Measurements from ENCODE around the gene NDUFS7.

NDUFS7 gene

DNA sequence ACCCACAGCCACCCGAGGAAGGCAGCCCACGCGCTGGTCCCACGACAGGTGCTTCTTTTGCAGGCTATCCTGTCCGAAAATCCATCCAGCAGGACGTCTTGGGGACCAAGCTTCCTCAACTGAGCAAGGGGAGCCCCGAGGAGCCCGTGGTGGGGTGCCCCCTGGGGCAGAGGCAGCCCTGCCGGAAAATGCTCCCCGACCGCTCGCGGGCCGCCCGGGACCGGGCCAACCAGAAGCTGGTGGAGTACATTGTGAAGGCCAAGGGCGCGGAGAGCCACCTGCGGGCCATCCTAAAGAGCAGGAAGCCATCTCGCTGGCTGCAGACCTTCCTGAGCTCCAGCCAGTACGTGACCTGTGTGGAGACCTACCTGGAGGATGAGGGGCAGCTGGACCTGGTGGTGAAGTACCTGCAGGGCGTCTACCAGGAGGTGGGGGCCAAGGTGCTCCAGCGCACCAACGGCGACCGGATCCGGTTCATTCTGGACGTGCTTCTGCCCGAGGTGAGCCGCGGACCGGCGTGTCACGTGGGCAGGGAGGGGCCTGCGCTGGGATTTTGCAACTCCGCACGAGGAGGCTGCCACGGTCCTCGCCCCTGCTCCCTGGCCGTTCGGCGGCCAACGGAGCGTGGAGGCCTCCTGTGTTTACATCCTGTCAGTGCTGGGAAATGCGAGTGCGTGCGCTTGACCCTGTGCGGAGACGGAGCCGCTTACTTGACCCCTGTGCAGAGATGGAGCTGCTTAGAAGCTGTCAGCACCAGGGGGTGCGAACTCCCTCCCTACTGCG lies 12.9 kb upstream of the NDUFS7 start:
- no peak for DNase-seq (ENCODE audit: low read depth)
- TF ChIP-seq, protein P1, sequence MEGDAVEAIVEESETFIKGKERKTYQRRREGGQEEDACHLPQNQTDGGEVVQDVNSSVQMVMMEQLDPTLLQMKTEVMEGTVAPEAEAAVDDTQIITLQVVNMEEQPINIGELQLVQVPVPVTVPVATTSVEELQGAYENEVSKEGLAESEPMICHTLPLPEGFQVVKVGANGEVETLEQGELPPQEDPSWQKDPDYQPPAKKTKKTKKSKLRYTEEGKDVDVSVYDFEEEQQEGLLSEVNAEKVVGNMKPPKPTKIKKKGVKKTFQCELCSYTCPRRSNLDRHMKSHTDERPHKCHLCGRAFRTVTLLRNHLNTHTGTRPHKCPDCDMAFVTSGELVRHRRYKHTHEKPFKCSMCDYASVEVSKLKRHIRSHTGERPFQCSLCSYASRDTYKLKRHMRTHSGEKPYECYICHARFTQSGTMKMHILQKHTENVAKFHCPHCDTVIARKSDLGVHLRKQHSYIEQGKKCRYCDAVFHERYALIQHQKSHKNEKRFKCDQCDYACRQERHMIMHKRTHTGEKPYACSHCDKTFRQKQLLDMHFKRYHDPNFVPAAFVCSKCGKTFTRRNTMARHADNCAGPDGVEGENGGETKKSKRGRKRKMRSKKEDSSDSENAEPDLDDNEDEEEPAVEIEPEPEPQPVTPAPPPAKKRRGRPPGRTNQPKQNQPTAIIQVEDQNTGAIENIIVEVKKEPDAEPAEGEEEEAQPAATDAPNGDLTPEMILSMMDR (IDR thresholded peaks at IDR 0.05; ENCODE audit: control insufficient read depth, insufficient read depth, low read depth, low read length, missing control alignments) = no peak
- H3K4me3 ChIP-seq (ENCODE audit: control insufficient read depth, low read depth, low read length) = no peak overlapping the region

DNA sequence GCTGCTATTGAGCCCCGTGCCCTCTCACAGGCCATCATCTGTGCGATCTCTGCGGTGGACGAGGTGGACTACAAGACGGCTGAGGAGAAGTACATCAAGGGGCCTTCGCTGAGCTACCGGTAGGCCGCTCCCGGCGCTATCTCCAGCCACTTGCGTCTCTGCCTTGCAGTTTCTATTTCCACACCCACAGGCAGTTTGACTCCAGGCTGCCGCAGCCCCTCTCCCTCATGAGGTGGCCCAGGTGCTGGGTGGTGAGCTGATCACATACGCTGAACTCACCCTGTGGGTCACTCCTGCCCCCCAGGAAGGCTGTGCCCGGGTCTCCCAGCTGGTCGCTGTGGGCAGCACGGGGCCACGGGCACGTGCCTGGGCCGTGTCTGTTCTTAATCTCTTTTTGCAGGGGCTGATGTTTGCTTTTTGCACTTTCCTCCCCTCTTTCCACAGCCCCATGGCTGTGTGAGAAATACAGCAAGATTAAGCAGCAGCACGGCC lies 10.6 kb upstream of the NDUFS7 start:
- TF ChIP-seq, protein P1 (IDR thresholded peaks at IDR 0.05; ENCODE audit: control insufficient read depth, insufficient read depth, low read depth, low read length, missing control alignments) = no peak
- no peak overlapping the region for H3K4me3 ChIP-seq (ENCODE audit: control insufficient read depth, low read depth, low read length)
- DNase-seq (ENCODE audit: low read depth) = no peak

DNA sequence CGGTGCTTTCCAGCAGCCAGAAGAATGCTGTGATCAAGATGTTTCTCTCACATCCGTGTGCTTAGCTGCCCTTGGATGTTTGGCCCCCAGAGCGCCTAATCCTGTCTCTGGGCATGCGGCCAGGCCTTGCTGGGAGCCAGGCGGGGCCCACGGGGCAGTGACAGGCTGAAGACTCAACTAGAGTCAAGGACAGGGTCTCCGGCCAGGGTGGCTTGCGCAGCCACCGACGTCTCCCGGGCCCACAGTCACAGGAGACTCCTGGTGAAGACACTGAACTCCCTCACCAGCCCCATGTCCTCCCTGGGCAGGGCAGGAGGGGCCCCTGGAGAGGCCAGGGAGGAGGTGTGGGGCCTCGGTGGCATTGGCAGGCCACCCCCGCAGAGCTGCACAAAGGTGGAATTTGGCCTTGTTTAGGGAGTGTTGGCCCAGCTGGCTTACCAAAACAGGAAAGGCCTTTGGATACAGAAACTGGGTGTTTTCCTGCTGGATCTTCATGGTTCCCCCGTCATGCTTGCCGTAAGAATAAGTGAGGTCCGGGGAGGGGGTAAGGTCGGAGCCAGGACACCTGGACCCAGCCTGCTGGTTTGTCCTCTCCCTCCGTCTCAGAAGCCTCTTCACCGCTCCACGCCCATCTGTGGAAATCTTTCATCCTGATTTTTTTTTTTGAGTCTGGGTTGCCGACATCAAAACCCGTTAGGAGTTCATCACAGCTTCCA lies 10.0 kb upstream of the NDUFS7 start:
- DNase-seq (ENCODE audit: low read depth) = no peak
- no peak overlapping the region for H3K4me3 ChIP-seq (ENCODE audit: control insufficient read depth, low read depth, low read length)
- TF ChIP-seq, protein P1 (IDR thresholded peaks at IDR 0.05; ENCODE audit: control insufficient read depth, insufficient read depth, low read depth, low read length, missing control alignments) = no peak

DNA sequence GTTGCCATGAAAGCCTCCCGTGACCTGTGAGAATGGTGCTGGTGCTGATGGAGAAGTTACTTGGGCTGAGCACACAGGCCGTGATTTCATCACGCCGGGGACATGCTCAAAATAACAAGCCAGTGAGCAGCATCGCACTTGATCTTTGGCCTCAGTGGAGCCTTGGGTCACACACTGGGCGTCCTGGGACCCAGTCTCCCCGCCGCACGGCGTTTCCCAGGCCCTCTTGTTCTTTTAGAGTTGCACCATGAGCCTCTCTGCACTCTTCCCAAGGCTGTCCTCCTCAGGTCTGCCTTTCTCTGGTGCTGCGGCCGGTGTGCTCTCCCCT lies 9.5 kb upstream of the NDUFS7 start:
- no peak overlapping the region for H3K4me3 ChIP-seq (ENCODE audit: control insufficient read depth, low read depth, low read length)
- TF ChIP-seq, protein P1 (IDR thresholded peaks at IDR 0.05; ENCODE audit: control insufficient read depth, insufficient read depth, low read depth, low read length, missing control alignments) = no peak
- DNase-seq (ENCODE audit: low read depth) = no peak

DNA sequence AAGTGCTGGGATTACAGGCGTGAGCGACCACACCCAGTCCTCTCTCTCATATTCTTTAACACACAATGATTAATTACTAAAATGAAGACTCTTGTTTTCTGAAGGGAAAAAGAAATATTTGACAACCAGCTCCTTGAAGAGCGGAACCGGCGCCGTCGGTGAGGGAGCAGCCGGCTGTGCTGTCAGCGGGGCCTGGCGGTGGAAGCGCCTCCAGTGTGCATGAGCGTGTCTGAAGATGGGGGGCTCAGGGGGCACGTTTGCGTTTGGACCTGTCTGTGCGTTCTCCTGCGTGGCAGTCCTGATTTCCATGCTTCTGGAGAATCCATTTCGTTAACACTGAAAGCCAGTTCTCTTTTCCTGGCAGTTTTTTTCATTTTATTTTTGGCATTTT lies 7.3 kb upstream of the NDUFS7 start:
- no peak overlapping the region for H3K4me3 ChIP-seq (ENCODE audit: control insufficient read depth, low read depth, low read length)
- TF ChIP-seq, protein P1 (IDR thresholded peaks at IDR 0.05; ENCODE audit: control insufficient read depth, insufficient read depth, low read depth, low read length, missing control alignments) = no peak
- no peak for DNase-seq (ENCODE audit: low read depth)

DNA sequence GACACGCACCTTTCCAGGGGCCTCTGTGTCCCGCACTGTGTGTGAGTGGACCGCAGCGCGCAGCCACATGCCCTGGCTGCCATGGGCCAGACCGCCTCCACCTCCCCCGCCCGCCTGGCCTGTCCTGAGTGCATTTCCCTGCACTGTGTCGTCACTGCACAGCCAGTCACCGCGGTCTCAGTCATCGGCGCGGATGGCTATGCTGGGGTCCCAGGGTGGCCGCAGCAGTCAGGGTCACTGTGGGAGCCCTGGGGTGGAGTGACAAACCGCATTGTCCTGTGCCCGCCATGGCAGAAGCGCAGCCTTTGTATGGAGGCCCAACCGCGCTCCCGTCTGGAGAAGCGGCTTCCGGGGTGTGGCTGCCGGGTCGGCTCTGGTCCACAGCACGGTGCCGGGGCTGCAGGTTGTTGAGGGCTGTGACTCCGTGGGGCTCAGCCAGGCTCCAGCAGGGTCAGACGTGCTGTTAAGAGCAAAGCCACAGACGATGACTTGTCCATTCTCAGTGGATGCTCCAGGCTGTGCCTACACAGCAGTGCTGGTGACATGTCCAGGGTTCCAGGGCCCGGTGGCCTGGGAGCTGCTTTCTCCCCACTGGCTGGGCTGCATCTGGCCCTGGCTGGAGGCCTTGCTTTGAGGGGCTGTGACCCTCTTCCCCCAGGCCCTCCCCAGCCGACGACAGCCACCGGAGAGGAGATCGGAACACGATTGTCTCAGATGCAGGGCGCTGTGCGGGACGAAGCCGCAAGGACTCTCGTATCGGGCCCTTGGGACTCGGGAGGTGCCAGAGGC lies 6.3 kb upstream of the NDUFS7 start:
- no peak overlapping the region for H3K4me3 ChIP-seq (ENCODE audit: control insufficient read depth, low read depth, low read length)
- TF ChIP-seq, protein P1 (IDR thresholded peaks at IDR 0.05; ENCODE audit: control insufficient read depth, insufficient read depth, low read depth, low read length, missing control alignments) = no peak
- DNase-seq (ENCODE audit: low read depth) = no peak

Data from AG09309 (cell line).